ENCODE results near the gene ITGA7. TPM values are rescaled to one million over a fixed set of nuclear protein-coding genes. Genes with fewer than 3 reads are reported as not detected.

ITGA7 gene
- total RNA-seq, 1 donor from 2014 or later, result 33.2 TPM

GRCh38 chr12:55698241-55698955 is 9.3 kb downstream of the ITGA7 start:
- Mint-ChIP-seq H3K9me3 (no peaks in the 10 kb centered on the region), H3K4me3 (no peak overlapping the region), H3K27ac (no peak overlapping the region), H3K4me1 (no peaks in the 10 kb centered on the region), H3K27me3 (ENCODE audit: low read depth) (peaks cover 3% of the 10 kb centered on the region), H3K36me3 (no peaks in the 10 kb centered on the region)
- TF ChIP-seq, protein P1, sequence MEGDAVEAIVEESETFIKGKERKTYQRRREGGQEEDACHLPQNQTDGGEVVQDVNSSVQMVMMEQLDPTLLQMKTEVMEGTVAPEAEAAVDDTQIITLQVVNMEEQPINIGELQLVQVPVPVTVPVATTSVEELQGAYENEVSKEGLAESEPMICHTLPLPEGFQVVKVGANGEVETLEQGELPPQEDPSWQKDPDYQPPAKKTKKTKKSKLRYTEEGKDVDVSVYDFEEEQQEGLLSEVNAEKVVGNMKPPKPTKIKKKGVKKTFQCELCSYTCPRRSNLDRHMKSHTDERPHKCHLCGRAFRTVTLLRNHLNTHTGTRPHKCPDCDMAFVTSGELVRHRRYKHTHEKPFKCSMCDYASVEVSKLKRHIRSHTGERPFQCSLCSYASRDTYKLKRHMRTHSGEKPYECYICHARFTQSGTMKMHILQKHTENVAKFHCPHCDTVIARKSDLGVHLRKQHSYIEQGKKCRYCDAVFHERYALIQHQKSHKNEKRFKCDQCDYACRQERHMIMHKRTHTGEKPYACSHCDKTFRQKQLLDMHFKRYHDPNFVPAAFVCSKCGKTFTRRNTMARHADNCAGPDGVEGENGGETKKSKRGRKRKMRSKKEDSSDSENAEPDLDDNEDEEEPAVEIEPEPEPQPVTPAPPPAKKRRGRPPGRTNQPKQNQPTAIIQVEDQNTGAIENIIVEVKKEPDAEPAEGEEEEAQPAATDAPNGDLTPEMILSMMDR (IDR thresholded peaks at IDR 0.05; ENCODE audit: unreplicated experiment), result no peak
- no peak for DNase-seq (ENCODE audit: low spot score in 2 of 2, unreplicated experiment in 2 of 2)

DNA sequence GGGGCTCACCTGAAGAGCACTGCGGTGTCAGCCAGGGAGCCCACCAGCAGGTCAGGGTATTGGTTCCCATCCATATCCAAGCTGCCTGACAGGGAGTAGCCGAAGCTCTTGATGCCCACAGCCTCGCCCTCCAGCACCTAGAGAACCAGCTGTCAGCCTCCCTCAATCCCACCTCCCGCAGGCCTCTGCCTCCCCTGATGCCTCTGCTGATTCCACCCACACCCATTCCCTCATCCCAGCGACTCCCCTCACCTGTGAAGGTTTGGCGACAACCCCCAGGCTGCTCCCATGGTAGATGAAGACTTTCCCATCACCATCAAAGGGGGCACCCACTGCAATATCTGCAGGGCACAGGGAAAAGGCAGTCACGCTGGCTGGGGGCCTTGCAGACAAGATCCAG is 10.0 kb downstream of the ITGA7 start:
- Mint-ChIP-seq H3K36me3 (no peaks in the 10 kb centered on the region), H3K4me1 (no peaks in the 10 kb centered on the region)
- DNase-seq (ENCODE audit: low spot score in 2 of 2, unreplicated experiment in 2 of 2), result no peak

GRCh38 chr12:55696796-55697462 is 10.8 kb downstream of the ITGA7 start:
- Mint-ChIP-seq H3K27me3 (ENCODE audit: low read depth) (no peaks in the 10 kb centered on the region), H3K36me3 (no peaks in the 10 kb centered on the region), H3K27ac (no peak overlapping the region), H3K4me1 (no peaks in the 10 kb centered on the region), H3K4me3 (no peak overlapping the region), H3K9me3 (no peaks in the 10 kb centered on the region)
- DNase-seq (ENCODE audit: low spot score in 2 of 2, unreplicated experiment in 2 of 2), result no peak
- TF ChIP-seq, protein P1 (IDR thresholded peaks at IDR 0.05; ENCODE audit: unreplicated experiment), result no peak

More for the DNA sequence above, 10.0 kb downstream of the ITGA7 start:
- TF ChIP-seq, protein P1 (IDR thresholded peaks at IDR 0.05; ENCODE audit: unreplicated experiment), result no peak
- H3K27ac Mint-ChIP-seq, result no peak overlapping the region
- H3K9me3 Mint-ChIP-seq, result no peaks in the 10 kb centered on the region
- H3K27me3 Mint-ChIP-seq (ENCODE audit: low read depth), result no peaks in the 10 kb centered on the region
- H3K4me3 Mint-ChIP-seq, result no peak overlapping the region

DNA sequence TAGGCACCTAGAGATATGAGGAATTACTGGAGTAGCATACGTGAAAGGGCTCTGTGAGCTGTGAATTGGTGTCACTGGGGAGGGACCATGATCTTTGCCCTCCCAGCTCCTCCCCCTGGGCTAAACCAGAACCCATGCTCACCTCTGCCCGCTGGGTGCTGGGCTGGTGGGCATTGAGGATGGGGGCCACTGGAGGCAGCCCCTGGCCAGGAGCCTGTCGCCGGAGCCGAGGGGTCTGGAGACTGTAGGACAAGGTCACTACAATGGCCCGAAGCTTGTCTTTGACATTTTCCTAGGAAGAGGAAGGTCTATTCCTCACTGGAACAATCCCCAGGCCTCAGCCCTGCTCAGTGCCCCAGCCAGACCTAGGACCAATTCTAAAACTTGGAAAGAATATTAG is 11.6 kb downstream of the ITGA7 start:
- no peaks in the 10 kb centered on the region for H3K9me3 Mint-ChIP-seq
- no peak overlapping the region for H3K4me3 Mint-ChIP-seq
- no peak overlapping the region for H3K27ac Mint-ChIP-seq
- no peak for DNase-seq (ENCODE audit: low spot score in 2 of 2, unreplicated experiment in 2 of 2)
- no peaks in the 10 kb centered on the region for H3K4me1 Mint-ChIP-seq
- no peaks in the 10 kb centered on the region for H3K27me3 Mint-ChIP-seq (ENCODE audit: low read depth)
- H3K36me3 Mint-ChIP-seq, result no peaks in the 10 kb centered on the region
- TF ChIP-seq, protein P1 (IDR thresholded peaks at IDR 0.05; ENCODE audit: unreplicated experiment), result no peak

- H3K4me3 Mint-ChIP-seq, result no peak overlapping the region
- no peaks in the 10 kb centered on the region for H3K36me3 Mint-ChIP-seq
- TF ChIP-seq, protein P1 (IDR thresholded peaks at IDR 0.05; ENCODE audit: unreplicated experiment), result no peak
- DNase-seq (ENCODE audit: low spot score in 2 of 2, unreplicated experiment in 2 of 2), result no peak
- no peak overlapping the region for H3K27ac Mint-ChIP-seq
- H3K27me3 Mint-ChIP-seq (ENCODE audit: low read depth), result no peaks in the 10 kb centered on the region
- no peaks in the 10 kb centered on the region for H3K9me3 Mint-ChIP-seq
- no peaks in the 10 kb centered on the region for H3K4me1 Mint-ChIP-seq
These were observed 12.4 kb downstream of the ITGA7 start for GRCh38 chr12:55695349-55695748.

All from mesothelial cell of epicardium (in vitro differentiated cells).